Small intestine (tissue), 7 donors: ENCODE measurements around the gene CDK18. TPM values are rescaled to one million over a fixed set of nuclear protein-coding genes. Genes with fewer than 3 reads are reported as not detected.

Experiments used
- DNase-seq, 2 donors: peaks; one replicate each; pipeline versions ENCODE4 v3.0.0 to v3.0.0-alpha.2; 2013
- FAIRE-seq: peaks from 2 replicates; lab custom pipeline; 2012; peaks lifted over from hg19 to GRCh38; lab: Jason Lieb, UNC
- H3K27ac ChIP-seq, 3 donors: one replicate each; pipeline ENCODE4 v1.5.1; 2013; ENCODE audit warnings: low read length in 2 of 3, mild to moderate bottlenecking in 2 of 3, control low read depth in 1 of 3, inconsistent platforms in 1 of 3, low read depth in 1 of 3, moderate library complexity in 1 of 3
- H3K27me3 ChIP-seq, 3 donors: one replicate each; pipeline ENCODE4 v1.6.1; 2013; ENCODE audit warnings: low read length in 3 of 3, inconsistent platforms in 1 of 3; ENCODE audit not compliant: control insufficient read depth in 3 of 3, insufficient read depth in 3 of 3
- H3K36me3 ChIP-seq, 3 donors: one replicate each; pipeline ENCODE4 v1.6.1; 2013; ENCODE audit warnings: low read length in 3 of 3, inconsistent platforms in 1 of 3, low read depth in 1 of 3, mild to moderate bottlenecking in 1 of 3, moderate library complexity in 1 of 3; ENCODE audit not compliant: control insufficient read depth in 3 of 3, insufficient read depth in 2 of 3
- H3K4me1 ChIP-seq, 3 donors: one replicate each; pipeline ENCODE4 v1.6.1; 2013; ENCODE audit warnings: low read length in 2 of 3, inconsistent platforms in 1 of 3, low read depth in 1 of 3, mild to moderate bottlenecking in 1 of 3, moderate library complexity in 1 of 3; ENCODE audit not compliant: control insufficient read depth in 3 of 3, insufficient read depth in 2 of 3
- H3K4me3 ChIP-seq, 3 donors: one replicate each; pipeline ENCODE4 v1.5.1; 2013; ENCODE audit warnings: low read length in 3 of 3, control low read depth in 1 of 3, inconsistent platforms in 1 of 3, low read depth in 1 of 3, mild to moderate bottlenecking in 1 of 3, moderate library complexity in 1 of 3
- H3K9me3 ChIP-seq, 2 donors: one replicate each; pipeline ENCODE4 v1.6.1; 2013; ENCODE audit warnings: low read depth in 1 of 2, low read length in 1 of 2; ENCODE audit not compliant: control insufficient read depth in 2 of 2, insufficient read depth in 1 of 2
- WGBS, 3 donors: extraction: QIAGEN DNeasy Blood & Tissue Kit; methylation state at CpG; one replicate each; pipeline ENCODE4 v1.1.7; 2013; 5-methylcytosine and 5-hydroxymethylcytosine counted together
- polyA plus RNA-seq, 4 donors: library from polyadenylated mRNA; stranded (reverse) in 3 of 4; unstranded in 1 of 4; fragments of 200-250 nt in 3 of 4; fragments of 120-200 nt in 1 of 4; gene quantifications; one replicate each; pipeline versions ENCODE4 v1.2.1 to v1.2.3, GENCODE V29; 2013
- donor health status: healthy with polysubstance abuse.
- donor health status: control.
- donor health status: control.
- donor health status: Bipolar disorder and iron deficiency.
- donor health status: healthy.

The CDK18 gene
- polyA plus RNA-seq, 4 donors, result 32.7 to 62.4 (median 41.1) TPM

DNA sequence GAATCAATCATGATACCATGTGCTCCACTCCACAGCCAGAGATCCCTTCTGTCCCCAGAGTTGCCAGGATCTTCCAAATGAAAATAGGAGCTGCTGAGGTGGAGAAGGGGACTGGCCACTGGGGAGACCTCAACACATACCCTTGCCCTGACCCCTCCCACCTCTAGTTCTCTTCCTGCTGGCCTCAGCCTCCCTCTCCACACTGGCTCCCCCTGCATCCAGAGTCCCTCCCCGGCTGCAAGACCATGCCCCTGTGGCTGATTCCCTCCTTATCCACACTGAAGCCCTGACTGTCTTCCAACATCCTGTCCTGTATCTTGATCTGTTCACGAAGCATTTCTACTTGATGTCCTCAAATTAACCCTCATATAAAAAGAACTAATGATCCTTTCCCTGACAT is 21.1 kb upstream of the CDK18 start:
- DNase-seq (no peak), FAIRE-seq (no peak)
- H3K4me1 ChIP-seq, result peaks cover 0 to 8% (median 0%) of the 10 kb centered on the region in 3 donors
- 31 to 45% (median 40%) methylated on average over 2 of the region's 2 CpGs for WGBS, 3 donors
- H3K36me3 ChIP-seq, result no peaks in the 10 kb centered on the region
- H3K9me3 ChIP-seq, result no peaks in the 10 kb centered on the region
- H3K4me3 ChIP-seq, result no peak overlapping the region
- peaks cover 0 to 29% (median 4%) of the 10 kb centered on the region in 3 donors for H3K27me3 ChIP-seq
- no peak overlapping the region for H3K27ac ChIP-seq

DNA sequence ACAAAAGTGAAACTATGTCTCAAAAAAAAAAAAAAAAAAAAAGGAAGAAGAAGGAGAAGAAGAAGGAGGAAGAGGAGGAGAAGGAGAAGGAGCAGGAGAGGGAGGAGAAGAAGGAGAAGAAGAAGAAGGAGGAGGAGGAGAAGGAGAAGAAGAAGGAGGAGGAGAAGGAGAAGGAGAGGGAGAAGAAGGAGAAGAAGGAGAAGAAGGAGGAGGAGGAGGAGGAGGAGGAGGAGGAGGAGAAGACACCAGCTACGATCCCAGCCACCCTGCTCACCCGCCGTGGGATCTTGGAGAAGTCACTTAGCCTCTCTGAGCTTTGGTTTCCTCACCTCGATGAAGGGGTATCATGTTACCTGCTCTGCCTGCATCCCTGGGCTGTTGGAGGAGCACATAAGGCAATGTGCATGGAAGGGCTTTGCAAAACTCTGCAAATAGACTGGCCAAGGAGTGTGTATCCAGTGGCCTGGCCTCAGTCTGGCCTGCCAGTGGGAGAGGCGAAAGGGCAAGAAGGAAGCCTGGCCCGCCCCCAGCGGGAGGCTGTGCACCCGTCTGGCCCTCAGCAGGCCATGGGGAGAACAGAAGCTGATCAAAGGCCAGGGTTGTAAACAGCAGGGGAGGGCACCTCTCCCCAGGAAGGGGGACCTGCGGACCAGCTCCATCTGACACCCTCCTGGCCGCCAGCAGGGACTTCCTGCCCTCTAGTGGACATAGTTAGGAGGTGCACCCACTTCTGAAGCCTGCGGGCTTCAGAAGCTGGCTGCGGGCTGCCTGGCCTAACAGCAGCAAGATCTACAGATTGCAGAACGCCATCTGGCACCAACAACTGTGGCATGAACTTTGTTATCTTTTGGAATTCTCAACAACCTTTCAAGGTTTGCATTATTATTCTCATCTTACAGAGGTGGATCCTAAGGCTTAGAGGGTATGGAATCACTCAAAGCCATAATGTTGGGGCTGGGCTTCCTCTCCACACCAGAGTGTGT is 19.2 kb upstream of the CDK18 start:
- peak; percentile 88 to 90 for DNase-seq
- Histone ChIP-seq H3K27ac (no peak overlapping the region), H3K4me1 (peaks cover 0 to 8% (median 0%) of the 10 kb centered on the region in 3 donors), H3K36me3 (no peaks in the 10 kb centered on the region), H3K9me3 (no peaks in the 10 kb centered on the region), H3K4me3 (no peak overlapping the region), H3K27me3 (peaks cover 0 to 29% (median 2%) of the 10 kb centered on the region in 3 donors)
- 17 to 28% (median 25%) methylated on average over 13 of the region's 13 CpGs for WGBS, 3 donors
- no peak for FAIRE-seq

- no peaks in the 10 kb centered on the region for H3K9me3 ChIP-seq
- H3K4me3 ChIP-seq, result no peak overlapping the region
- peaks cover 0 to 8% (median 0%) of the 10 kb centered on the region in 3 donors for H3K4me1 ChIP-seq
- FAIRE-seq (no peak), DNase-seq (no peak)
- peaks cover 0 to 21% (median 2%) of the 10 kb centered on the region in 3 donors for H3K27me3 ChIP-seq
- H3K27ac ChIP-seq, result no peak overlapping the region
- 88% methylated on average over 6 of the region's 6 CpGs for WGBS, 3 donors
- H3K36me3 ChIP-seq, result no peaks in the 10 kb centered on the region
Measured at GRCh38 chr1:205486258-205486657, 18.2 kb upstream of the CDK18 start.

- H3K4me1 ChIP-seq, result peaks cover 0 to 22% (median 0%) of the 10 kb centered on the region in 3 donors
- no peak overlapping the region for H3K4me3 ChIP-seq
- WGBS, 3 donors, result 35 to 41% (median 39%) methylated on average over 9 of the region's 9 CpGs
- H3K27ac ChIP-seq, result no peak overlapping the region
- H3K27me3 ChIP-seq, result peaks cover 0 to 5% (median 0%) of the 10 kb centered on the region in 3 donors
- DNase-seq, result peak; percentile 74 to 79
- H3K36me3 ChIP-seq, result no peaks in the 10 kb centered on the region
- H3K9me3 ChIP-seq, result no peaks in the 10 kb centered on the region
- no peak for FAIRE-seq
Measured at GRCh38 chr1:205488074-205488723, 16.3 kb upstream of the CDK18 start.

- Histone ChIP-seq H3K4me1 (peaks cover 0 to 33% (median 0%) of the 10 kb centered on the region in 3 donors), H3K36me3 (no peaks in the 10 kb centered on the region), H3K9me3 (no peaks in the 10 kb centered on the region), H3K27me3 (no peaks in the 10 kb centered on the region), H3K4me3 (no peak overlapping the region), H3K27ac (no peak overlapping the region)
- FAIRE-seq (no peak), DNase-seq (no peak)
- 40 to 56% (median 45%) methylated on average over 3 to 4 of the region's 4 CpGs for WGBS, 3 donors
Measured at GRCh38 chr1:205491794-205492193, 12.7 kb upstream of the CDK18 start.

GRCh38 chr1:205492201-205492667 is 12.2 kb upstream of the CDK18 start:
- Histone ChIP-seq H3K36me3 (no peaks in the 10 kb centered on the region), H3K9me3 (no peaks in the 10 kb centered on the region), H3K27ac (peak overlapping the region in 2 of 3 donors; percentile 14 to 18), H3K4me1 (peaks cover 0 to 33% (median 0%) of the 10 kb centered on the region in 3 donors), H3K27me3 (no peaks in the 10 kb centered on the region), H3K4me3 (no peak overlapping the region)
- no peak for FAIRE-seq
- DNase-seq, result peak in 1 of 2 donors; percentile 59
- 11 to 34% (median 12%) methylated on average over 2 of the region's 2 CpGs for WGBS, 3 donors

DNA sequence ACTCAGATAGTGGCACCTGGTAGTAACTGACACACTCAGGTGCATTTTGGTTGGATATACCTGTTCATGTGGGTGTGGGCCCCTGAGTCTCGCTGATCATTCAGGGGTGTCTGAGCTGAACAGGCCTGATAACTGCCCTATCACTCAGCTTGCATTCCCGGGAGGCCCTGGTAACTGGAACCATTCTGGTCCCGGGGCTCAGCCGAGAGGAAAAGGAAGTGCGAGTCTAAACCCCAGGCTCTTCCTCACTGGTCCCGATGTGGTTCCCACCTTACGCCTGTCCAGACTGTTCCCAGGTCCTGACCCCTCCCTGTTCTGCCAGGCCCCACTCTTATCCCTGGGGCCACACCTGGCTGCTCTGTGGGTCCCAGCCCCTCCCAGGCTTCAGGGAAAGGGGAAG is 11.7 kb upstream of the CDK18 start:
- peak overlapping the region in 2 of 3 donors; percentile 14 to 18 for H3K27ac ChIP-seq

More for the DNA sequence above, 11.7 kb upstream of the CDK18 start:
- peaks cover 0 to 33% (median 0%) of the 10 kb centered on the region in 3 donors for H3K4me1 ChIP-seq
- no peaks in the 10 kb centered on the region for H3K9me3 ChIP-seq
- no peaks in the 10 kb centered on the region for H3K27me3 ChIP-seq
- H3K36me3 ChIP-seq, result no peaks in the 10 kb centered on the region
- no peak for DNase-seq
- FAIRE-seq, result no peak
- 31 to 48% (median 37%) methylated on average over 7 of the region's 7 CpGs for WGBS, 3 donors
- H3K4me3 ChIP-seq, result no peak overlapping the region
